Activated B cell treated with CpG ODN at 0.5 μM for 24 hours (primary cell): ENCODE results near the gene RTN4. TPM values are rescaled to one million over a fixed set of nuclear protein-coding genes. Genes with fewer than 3 reads are reported as not detected.

ENCODE experiments used
- ATAC-seq: fragments of 200-7000 bp; cut with Tn5 transposase; one replicate; pipeline ENCODE4 v1.10.0; 2021; ENCODE audit warnings: low read depth, mild to moderate bottlenecking, moderate library complexity
- CTCF ChIA-PET: fragments of 350-600 bp; sonication (Branson Sonifier 250); formaldehyde crosslinking; loops from one replicate; lab custom pipeline; 2021; ENCODE audit warnings: antibody characterized with exemption; lab: Charles Lee
- POLR2A ChIA-PET: fragments of 350-600 bp; sonication (Branson Sonifier 250); formaldehyde crosslinking; loops from one replicate; lab custom pipeline; 2021; ENCODE audit warnings: antibody characterized with exemption; lab: Charles Lee
- DNase-seq: peaks from one replicate; pipeline ENCODE4 v3.0.0; 2022
- H3K27ac Mint-ChIP-seq: one replicate; pipeline ENCODE4 v1.8.0; 2020; ENCODE audit warnings: mixed read lengths
- H3K27me3 Mint-ChIP-seq: one replicate; pipeline ENCODE4 v1.8.0; 2021; ENCODE audit warnings: mixed read lengths
- H3K36me3 Mint-ChIP-seq: one replicate; pipeline ENCODE4 v1.8.0; 2021; ENCODE audit warnings: low read depth, mixed read lengths
- H3K4me1 Mint-ChIP-seq: one replicate; pipeline ENCODE4 v1.8.0; 2021; ENCODE audit warnings: mixed read lengths
- H3K4me3 Mint-ChIP-seq: one replicate; pipeline ENCODE4 v1.8.0; 2020; ENCODE audit warnings: mild to moderate bottlenecking, mixed read lengths
- H3K9me3 Mint-ChIP-seq: one replicate; pipeline ENCODE4 v1.8.0; 2020; ENCODE audit warnings: mixed read lengths
- intact Hi-C: fragments of 100-400 bp; cut with micrococcal nuclease; formaldehyde crosslinking; loops from one replicate; pipeline ENCODE4 v1.15.1; 2024
- total RNA-seq: library from RNA; stranded (reverse); gene quantifications from 2 replicates; pipeline ENCODE4 v1.2.3, GENCODE V29; 2022
- TF ChIP-seq, protein P1 (sequence below): fragments of 200-600 bp; IDR thresholded peaks from one replicate; pipeline ENCODE4 v1.8.0; 2022; ENCODE audit warnings: antibody characterized with exemption, mild to moderate bottlenecking

The RTN4 gene
- total RNA-seq, 1 donor from 2014 or later = 60.5 TPM

DNA sequence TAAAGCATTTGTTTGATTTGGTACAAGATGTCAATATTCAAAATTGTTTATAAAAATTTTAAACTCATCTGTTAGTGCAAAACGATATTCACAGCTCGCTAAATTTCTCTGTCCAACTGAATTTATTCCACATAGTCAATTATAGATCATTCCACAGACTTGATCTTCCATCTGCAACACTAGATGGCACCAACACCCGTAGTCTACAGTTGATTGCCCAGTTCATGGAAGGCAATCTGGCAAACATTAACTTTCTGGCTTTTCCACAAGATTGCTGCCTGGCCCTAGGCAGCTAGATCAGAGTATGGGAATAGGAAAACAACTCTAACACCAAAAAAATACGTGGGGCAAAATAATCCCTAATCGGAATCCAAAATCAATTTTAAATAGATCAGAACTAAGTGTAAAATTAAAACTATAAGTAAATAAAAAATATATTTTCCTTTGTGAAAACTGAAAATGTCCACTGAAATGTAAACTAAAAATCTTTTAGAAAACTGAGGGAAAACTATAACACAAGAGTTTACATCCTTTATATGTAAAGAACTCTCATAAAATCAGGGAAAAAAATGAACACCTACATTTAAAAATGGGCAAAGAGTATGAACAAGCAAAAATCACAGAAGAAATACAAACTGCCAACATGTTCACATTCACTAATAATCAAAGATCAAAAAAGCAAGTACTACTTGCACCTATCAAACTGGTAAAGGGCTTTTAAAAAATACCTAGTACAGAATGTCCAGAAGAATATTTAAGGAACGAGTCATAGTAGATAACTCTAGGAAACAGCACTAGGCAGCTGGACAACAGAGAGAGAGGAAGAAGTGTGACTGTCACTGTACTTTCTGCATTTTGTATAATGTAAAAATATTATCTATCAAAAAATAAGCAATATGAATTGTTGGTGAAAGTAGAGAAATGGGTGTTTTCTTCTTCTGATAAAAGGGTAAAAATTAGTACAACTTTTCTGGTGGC is 35.0 kb downstream of the RTN4 start:
- H3K4me1 Mint-ChIP-seq = peaks cover 52% of the 10 kb centered on the region
- no peaks in the 10 kb centered on the region for H3K36me3 Mint-ChIP-seq
- intact Hi-C loops = loop anchor here (1.0 to 10.0 kb wide), 8 partner anchors 34 to 417 kb away; partner anchors contain the start of genes CLHC1 and RPS27A
- no peak for DNase-seq
- ATAC-seq = no peak
- CTCF ChIA-PET = interaction anchor here (0.9 to 9.2 kb wide), 5 partner anchors 12 to 171 kb away, joined by 3 to 96 read pairs (median 4); no protein-coding TSS in a partner anchor
- no peak overlapping the region for H3K4me3 Mint-ChIP-seq
- no peaks in the 10 kb centered on the region for H3K9me3 Mint-ChIP-seq
- TF ChIP-seq, protein P1, sequence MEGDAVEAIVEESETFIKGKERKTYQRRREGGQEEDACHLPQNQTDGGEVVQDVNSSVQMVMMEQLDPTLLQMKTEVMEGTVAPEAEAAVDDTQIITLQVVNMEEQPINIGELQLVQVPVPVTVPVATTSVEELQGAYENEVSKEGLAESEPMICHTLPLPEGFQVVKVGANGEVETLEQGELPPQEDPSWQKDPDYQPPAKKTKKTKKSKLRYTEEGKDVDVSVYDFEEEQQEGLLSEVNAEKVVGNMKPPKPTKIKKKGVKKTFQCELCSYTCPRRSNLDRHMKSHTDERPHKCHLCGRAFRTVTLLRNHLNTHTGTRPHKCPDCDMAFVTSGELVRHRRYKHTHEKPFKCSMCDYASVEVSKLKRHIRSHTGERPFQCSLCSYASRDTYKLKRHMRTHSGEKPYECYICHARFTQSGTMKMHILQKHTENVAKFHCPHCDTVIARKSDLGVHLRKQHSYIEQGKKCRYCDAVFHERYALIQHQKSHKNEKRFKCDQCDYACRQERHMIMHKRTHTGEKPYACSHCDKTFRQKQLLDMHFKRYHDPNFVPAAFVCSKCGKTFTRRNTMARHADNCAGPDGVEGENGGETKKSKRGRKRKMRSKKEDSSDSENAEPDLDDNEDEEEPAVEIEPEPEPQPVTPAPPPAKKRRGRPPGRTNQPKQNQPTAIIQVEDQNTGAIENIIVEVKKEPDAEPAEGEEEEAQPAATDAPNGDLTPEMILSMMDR = peak; percentile 49
- no peaks in the 10 kb centered on the region for H3K27me3 Mint-ChIP-seq
- POLR2A ChIA-PET = no interaction called here
- H3K27ac Mint-ChIP-seq = no peak overlapping the region

DNA sequence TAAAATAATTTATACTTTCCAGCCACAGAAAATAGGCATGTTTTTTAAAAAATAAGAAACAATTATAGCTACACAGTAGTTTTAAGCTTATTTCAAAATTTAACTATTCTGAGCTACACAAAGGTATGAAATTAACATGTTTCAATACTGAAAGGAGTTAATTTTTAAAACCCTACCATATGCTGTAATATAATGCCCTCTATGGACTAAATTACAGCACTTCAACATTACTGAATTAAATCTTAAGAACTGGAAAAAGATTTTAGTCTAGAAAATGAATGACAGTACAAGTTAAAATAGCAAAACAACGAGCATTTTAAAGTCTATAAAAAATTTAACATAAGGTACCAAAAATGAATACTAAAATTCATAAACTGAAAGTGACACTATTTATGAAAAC is 36.3 kb downstream of the RTN4 start:
- ATAC-seq (no peak), DNase-seq (no peak)
- no peak overlapping the region for H3K27ac Mint-ChIP-seq
- ChIA-PET CTCF (interaction anchor here (0.6 to 9.2 kb wide), 7 partner anchors 12 to 906 kb away, joined by 3 to 96 read pairs (median 4); partner anchors contain the start of gene RTN4), POLR2A (no interaction called here)
- TF ChIP-seq, protein P1 = no peak
- no peaks in the 10 kb centered on the region for H3K9me3 Mint-ChIP-seq
- no peaks in the 10 kb centered on the region for H3K27me3 Mint-ChIP-seq
- H3K4me3 Mint-ChIP-seq = no peak overlapping the region
- intact Hi-C loops = loop anchor here (2.0 to 10.0 kb wide), 4 partner anchors 35 to 349 kb away; partner anchors contain the start of genes CLHC1 and RPS27A
- peaks cover 50% of the 10 kb centered on the region for H3K4me1 Mint-ChIP-seq
- H3K36me3 Mint-ChIP-seq = no peaks in the 10 kb centered on the region

DNA sequence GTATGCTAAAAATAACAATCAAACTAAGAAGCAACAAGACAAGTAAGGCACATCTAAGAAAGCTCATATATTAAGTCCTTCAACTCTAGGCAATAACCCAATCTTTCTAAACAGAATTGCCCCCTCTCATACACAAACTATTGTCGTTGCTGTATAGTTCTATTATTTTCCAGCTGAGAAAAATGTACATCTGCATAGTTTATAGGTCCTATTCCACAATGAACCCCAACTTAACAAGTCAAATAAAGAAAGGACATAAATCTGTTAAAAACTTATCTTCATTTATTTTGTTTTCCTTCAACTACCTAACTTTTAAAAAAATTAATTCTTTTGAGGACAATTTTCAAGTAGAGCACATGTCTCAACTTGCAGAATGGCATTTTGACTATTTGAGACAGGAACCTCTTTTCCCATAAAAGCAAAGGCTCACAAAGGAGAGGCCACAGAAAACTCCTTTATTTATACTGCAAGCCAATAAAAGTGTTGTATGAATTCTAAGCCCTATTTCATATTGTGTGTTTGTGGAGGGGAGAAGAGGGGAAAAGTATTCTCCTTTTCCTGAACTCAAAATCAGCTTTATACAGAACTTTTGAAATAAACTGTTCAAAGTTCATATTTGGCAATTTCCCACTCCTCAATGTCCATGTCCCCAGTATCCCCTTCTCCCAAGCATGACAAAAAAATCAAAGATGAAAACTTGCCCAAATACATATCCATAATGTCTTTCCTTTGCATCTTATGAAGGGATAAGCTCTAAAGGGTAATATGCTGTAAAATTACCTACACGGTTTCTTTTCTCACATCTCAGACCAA is 37.4 kb downstream of the RTN4 start:
- H3K4me3 Mint-ChIP-seq = no peak overlapping the region
- no peak overlapping the region for H3K27ac Mint-ChIP-seq
- H3K36me3 Mint-ChIP-seq = no peaks in the 10 kb centered on the region
- H3K4me1 Mint-ChIP-seq = peaks cover 43% of the 10 kb centered on the region
- DNase-seq = no peak
- TF ChIP-seq, protein P1 = no peak
- no peaks in the 10 kb centered on the region for H3K9me3 Mint-ChIP-seq
- CTCF ChIA-PET = interaction anchor here (1.2 to 9.2 kb wide), 5 partner anchors 13 to 348 kb away, joined by 3 to 96 read pairs (median 7); partner anchors contain the start of gene RTN4
- no peak for ATAC-seq
- POLR2A ChIA-PET = no interaction called here
- intact Hi-C loops = loop anchor here (5.0 to 10.0 kb wide), 3 partner anchors 219 to 348 kb away; partner anchors contain the start of genes CLHC1 and RPS27A
- H3K27me3 Mint-ChIP-seq = no peaks in the 10 kb centered on the region

DNA sequence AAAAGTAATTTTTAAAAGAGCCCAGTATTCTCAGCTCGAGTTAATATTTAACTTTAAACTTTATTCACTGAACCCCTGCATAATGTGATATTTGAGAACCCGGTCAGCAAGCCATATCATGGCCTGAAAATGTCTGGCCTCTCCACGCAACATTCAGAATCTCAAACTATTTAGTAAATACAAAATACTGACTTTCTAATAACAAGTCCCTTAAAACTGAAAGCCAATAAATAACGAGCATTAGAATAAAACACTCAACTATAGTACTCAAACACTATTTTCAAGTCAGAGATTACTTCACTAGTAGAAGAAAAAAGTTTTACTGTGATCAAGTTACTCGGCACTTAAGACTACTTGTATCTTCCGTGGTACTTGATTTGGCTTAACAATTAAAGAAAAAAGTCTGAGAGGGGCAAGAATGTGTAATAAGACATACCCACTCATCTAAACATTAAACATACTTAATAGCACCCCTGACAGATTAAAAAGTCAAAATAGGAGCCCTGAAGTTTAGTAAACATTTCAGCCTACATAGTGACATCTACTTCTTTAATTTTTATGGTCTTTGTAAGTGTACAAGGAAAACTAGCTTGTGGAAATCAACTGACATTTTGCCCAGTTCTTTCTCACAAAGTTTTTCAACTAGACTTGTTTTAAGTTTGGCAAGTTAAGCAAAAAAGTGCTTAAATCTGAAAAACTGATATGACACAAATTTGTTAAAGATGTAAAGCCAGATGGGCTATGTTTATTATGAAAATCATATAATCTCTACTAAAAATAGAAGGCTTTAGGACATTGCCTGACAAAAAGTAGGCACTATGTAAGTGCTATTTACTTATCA is 38.2 kb downstream of the RTN4 start:
- Mint-ChIP-seq H3K4me3 (no peak overlapping the region), H3K36me3 (no peaks in the 10 kb centered on the region), H3K27ac (peak overlapping the region; percentile 61), H3K4me1 (peaks cover 51% of the 10 kb centered on the region), H3K27me3 (no peaks in the 10 kb centered on the region), H3K9me3 (no peaks in the 10 kb centered on the region)
- intact Hi-C loops = loop anchor here (5.0 to 10.0 kb wide), 3 partner anchors 220 to 347 kb away; partner anchors contain the start of genes CLHC1 and RPS27A
- TF ChIP-seq, protein P1 = no peak
- ATAC-seq = no peak
- ChIA-PET POLR2A (no interaction called here), CTCF (interaction anchor here (2.0 to 9.2 kb wide), 4 partner anchors 14 to 163 kb away, joined by 4 to 96 read pairs (median 29); partner anchors contain the start of gene RTN4)
- no peak for DNase-seq
